CD4-positive, CD25-positive, alpha-beta regulatory T cell (primary cell): ENCODE data around the gene BMP2K. TPM values are rescaled to one million over a fixed set of nuclear protein-coding genes. Genes with fewer than 3 reads are reported as not detected.

Source experiments
- ATAC-seq, 2 donors: fragments of 150-1000 bp; cut with Tn5 transposase; one replicate each; pipeline ENCODE4 v1.10.0; 2021; ENCODE audit warnings: low read depth in 2 of 2, moderate number of reproducible peaks in 2 of 2, moderate library complexity in 1 of 2
- DNase-seq, 3 donors: peaks; one replicate each; pipeline versions ENCODE4 v3.0.0 to v3.0.0-alpha.2; 2012 to 2022; ENCODE audit warnings: mixed read lengths in 1 of 3
- H3K27ac ChIP-seq: one replicate; pipeline ENCODE4 v1.7.0; 2013; ENCODE audit warnings: mild to moderate bottlenecking, low read length; ENCODE audit not compliant: insufficient read depth, poor library complexity, severe bottlenecking
- H3K27me3 ChIP-seq: one replicate; pipeline ENCODE4 v1.7.0; 2013; ENCODE audit warnings: low read length; ENCODE audit not compliant: control insufficient read depth, insufficient read depth
- H3K36me3 ChIP-seq: one replicate; pipeline ENCODE4 v1.7.0; 2013; ENCODE audit warnings: mild to moderate bottlenecking, low read length, moderate library complexity; ENCODE audit not compliant: control insufficient read depth, insufficient read depth
- H3K4me1 ChIP-seq: 2 replicates; pipeline ENCODE4 v1.7.0; 2013; ENCODE audit warnings: mild to moderate bottlenecking, low read length; ENCODE audit not compliant: insufficient read depth, control insufficient read depth, poor library complexity, severe bottlenecking
- H3K4me3 ChIP-seq: one replicate; pipeline ENCODE4 v1.7.0; 2013; ENCODE audit warnings: low read depth, mild to moderate bottlenecking, low read length, moderate library complexity
- H3K9me3 ChIP-seq, 2 experiments: 1 replicate in 1 of 2; 2 replicates in 1 of 2; pipeline ENCODE4 v1.7.0; 2013; ENCODE audit warnings: low read length in 2 of 2, mild to moderate bottlenecking in 1 of 2, moderate library complexity in 1 of 2; ENCODE audit not compliant: control insufficient read depth in 2 of 2
- H3K27ac Mint-ChIP-seq, 3 donors: one replicate each; pipeline ENCODE4 v1.8.0; 2020 to 2022; ENCODE audit warnings: mild to moderate bottlenecking in 3 of 3, mixed read lengths in 3 of 3, moderate library complexity in 2 of 3
- H3K27me3 Mint-ChIP-seq: one replicate; pipeline ENCODE4 v1.8.0; 2022; ENCODE audit warnings: mild to moderate bottlenecking, mixed read lengths
- H3K36me3 Mint-ChIP-seq: one replicate; pipeline ENCODE4 v1.8.0; 2020; ENCODE audit warnings: mixed read lengths
- H3K4me1 Mint-ChIP-seq, 4 donors: one replicate each; pipeline ENCODE4 v1.8.0; 2020 to 2022; ENCODE audit warnings: mixed read lengths in 4 of 4, mild to moderate bottlenecking in 1 of 4
- H3K4me3 Mint-ChIP-seq, 4 donors: one replicate each; pipeline ENCODE4 v1.8.0; 2020 to 2022; ENCODE audit warnings: mild to moderate bottlenecking in 4 of 4, mixed read lengths in 4 of 4, moderate library complexity in 3 of 4
- H3K9me3 Mint-ChIP-seq, 7 donors: one replicate each; pipeline ENCODE4 v1.8.0; 2020 to 2022; ENCODE audit warnings: mixed read lengths in 7 of 7, mild to moderate bottlenecking in 3 of 7, moderate library complexity in 2 of 7
- polyA plus RNA-seq, 4 donors: library from polyadenylated mRNA; unstranded; fragments of 300-500 nt; fragmentation: Illumina TruSeq; gene quantifications; one replicate each; pipeline ENCODE4 v1.2.3, GENCODE V29; 2021
- total RNA-seq: library from RNA; stranded (reverse); gene quantifications from one replicate; pipeline ENCODE4 v1.2.3, GENCODE V29; 2022

Gene BMP2K
- total and polyA plus RNA-seq, 5 donors from 2014 or later = 1.2 to 7.8 (median 2.0) TPM

- Histone ChIP-seq H3K27ac (no peak overlapping the region), H3K4me1 (no peaks in the 10 kb centered on the region), H3K9me3 (no peaks in the 10 kb centered on the region), H3K4me3 (no peak overlapping the region), H3K36me3 (no peaks in the 10 kb centered on the region), H3K27me3 (no peaks in the 10 kb centered on the region)
- no peak overlapping the region for H3K4me3 Mint-ChIP-seq
- ATAC-seq (no peak), DNase-seq (no peak)
- no peaks in the 10 kb centered on the region for H3K4me1 Mint-ChIP-seq
- peaks cover 13% of the 10 kb centered on the region for H3K27me3 Mint-ChIP-seq
- H3K9me3 Mint-ChIP-seq = peaks cover 0 to 3% (median 0%) of the 10 kb centered on the region in 7 donors
- no peaks in the 10 kb centered on the region for H3K36me3 Mint-ChIP-seq
- no peak overlapping the region for H3K27ac Mint-ChIP-seq
Measured at GRCh38 chr4:78756137-78756536, 20.0 kb upstream of the BMP2K start.

DNA sequence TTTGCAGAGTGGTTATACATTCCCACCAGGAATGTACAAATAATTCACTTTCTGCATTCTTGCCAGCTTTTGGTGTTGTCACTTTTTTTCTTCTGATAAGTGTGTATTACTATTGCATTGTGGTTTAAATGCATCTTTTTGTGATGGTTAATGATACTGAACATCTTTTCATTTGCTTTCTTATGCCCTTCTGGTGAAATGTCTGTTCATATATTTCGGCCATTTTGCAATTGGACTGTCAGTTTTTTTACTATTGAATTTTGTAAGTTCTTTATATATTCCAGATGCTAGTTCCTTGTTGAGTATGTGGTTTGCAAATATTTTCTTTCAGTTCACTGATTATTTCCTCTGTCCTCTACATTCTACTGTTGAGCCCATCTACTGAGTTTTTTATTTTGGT, 19.4 kb upstream of the BMP2K start:
- no peaks in the 10 kb centered on the region for H3K4me1 Mint-ChIP-seq
- H3K27me3 Mint-ChIP-seq = peaks cover 13% of the 10 kb centered on the region
- peaks cover 0 to 3% (median 0%) of the 10 kb centered on the region in 7 donors for H3K9me3 Mint-ChIP-seq
- no peak overlapping the region for H3K27ac Mint-ChIP-seq
- no peak for ATAC-seq
- Histone ChIP-seq H3K9me3 (no peaks in the 10 kb centered on the region), H3K27ac (no peak overlapping the region), H3K4me1 (no peaks in the 10 kb centered on the region), H3K27me3 (no peaks in the 10 kb centered on the region), H3K4me3 (no peak overlapping the region), H3K36me3 (no peaks in the 10 kb centered on the region)
- H3K36me3 Mint-ChIP-seq = no peaks in the 10 kb centered on the region
- no peak for DNase-seq
- H3K4me3 Mint-ChIP-seq = no peak overlapping the region

- Mint-ChIP-seq H3K4me3 (no peak overlapping the region), H3K9me3 (peaks cover 0 to 3% (median 0%) of the 10 kb centered on the region in 7 donors), H3K36me3 (no peaks in the 10 kb centered on the region), H3K4me1 (no peaks in the 10 kb centered on the region), H3K27me3 (peaks cover 13% of the 10 kb centered on the region), H3K27ac (no peak overlapping the region)
- Histone ChIP-seq H3K4me1 (no peaks in the 10 kb centered on the region), H3K36me3 (no peaks in the 10 kb centered on the region), H3K4me3 (no peak overlapping the region), H3K9me3 (no peaks in the 10 kb centered on the region), H3K27ac (no peak overlapping the region), H3K27me3 (no peaks in the 10 kb centered on the region)
- DNase-seq (no peak), ATAC-seq (no peak)
Measured at GRCh38 chr4:78757574-78757973, 18.6 kb upstream of the BMP2K start.

DNA sequence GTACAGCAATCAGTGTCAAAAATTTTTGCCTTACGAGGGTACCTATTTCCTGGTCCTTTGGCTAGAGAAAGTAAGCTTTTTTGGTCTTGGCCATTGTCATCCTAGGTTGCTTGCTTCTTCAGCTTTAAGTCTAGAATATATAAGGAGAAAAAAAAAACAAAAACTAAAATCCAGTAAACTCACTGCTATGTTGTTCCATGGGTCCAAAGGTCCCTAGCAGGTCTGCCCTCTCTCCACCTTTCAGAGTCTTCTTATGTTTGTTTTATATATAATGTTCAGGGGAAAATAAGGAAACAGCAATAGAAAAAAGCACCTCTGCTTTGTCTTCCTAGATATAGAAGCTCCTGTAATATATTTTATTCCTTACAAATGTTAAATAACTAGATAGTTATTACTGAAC, 18.1 kb upstream of the BMP2K start:
- no peaks in the 10 kb centered on the region for H3K27me3 ChIP-seq
- H3K4me1 ChIP-seq = no peaks in the 10 kb centered on the region
- Mint-ChIP-seq H3K27me3 (peaks cover 13% of the 10 kb centered on the region), H3K27ac (no peak overlapping the region), H3K9me3 (peaks cover 0 to 3% (median 0%) of the 10 kb centered on the region in 7 donors), H3K36me3 (no peaks in the 10 kb centered on the region), H3K4me1 (no peaks in the 10 kb centered on the region), H3K4me3 (no peak overlapping the region)
- ATAC-seq = no peak
- no peak overlapping the region for H3K27ac ChIP-seq
- no peak overlapping the region for H3K4me3 ChIP-seq
- no peak for DNase-seq
- H3K9me3 ChIP-seq = no peaks in the 10 kb centered on the region
- no peaks in the 10 kb centered on the region for H3K36me3 ChIP-seq

DNA sequence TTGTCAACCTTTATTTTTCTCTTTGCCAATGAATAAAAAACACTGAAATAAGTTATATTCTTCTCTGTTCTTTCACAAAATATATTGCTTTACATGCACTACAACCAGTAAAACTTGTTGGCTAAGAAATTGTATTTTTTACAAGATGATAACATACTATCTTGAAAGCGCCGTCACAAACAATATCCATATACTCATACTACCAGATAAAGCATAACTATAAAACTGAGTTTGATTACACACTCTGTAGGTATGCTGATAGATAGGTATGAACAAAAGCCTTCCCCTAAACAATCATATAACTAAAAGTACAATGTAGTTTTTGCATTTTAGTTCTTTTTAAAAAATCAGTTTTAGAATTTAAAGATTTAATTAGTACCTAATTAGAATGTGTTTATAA, 13.6 kb upstream of the BMP2K start:
- Histone ChIP-seq H3K9me3 (no peaks in the 10 kb centered on the region), H3K27ac (no peak overlapping the region), H3K36me3 (no peaks in the 10 kb centered on the region), H3K27me3 (peaks cover 1% of the 10 kb centered on the region), H3K4me3 (no peak overlapping the region), H3K4me1 (no peaks in the 10 kb centered on the region)
- H3K36me3 Mint-ChIP-seq = no peaks in the 10 kb centered on the region
- H3K4me3 Mint-ChIP-seq = no peak overlapping the region
- DNase-seq (no peak), ATAC-seq (no peak)
- peaks cover 0 to under 1% (median 0%) of the 10 kb centered on the region in 4 donors for H3K4me1 Mint-ChIP-seq
- H3K27me3 Mint-ChIP-seq = peaks cover 7% of the 10 kb centered on the region
- peaks cover 0 to 3% (median 0%) of the 10 kb centered on the region in 7 donors for H3K9me3 Mint-ChIP-seq
- H3K27ac Mint-ChIP-seq = no peak overlapping the region

- Mint-ChIP-seq H3K36me3 (no peaks in the 10 kb centered on the region), H3K27ac (no peak overlapping the region), H3K4me1 (peaks cover 0 to 4% (median 0%) of the 10 kb centered on the region in 4 donors), H3K4me3 (no peak overlapping the region), H3K9me3 (peaks cover 0 to 2% (median 0%) of the 10 kb centered on the region in 7 donors), H3K27me3 (peaks cover 7% of the 10 kb centered on the region)
- no peaks in the 10 kb centered on the region for H3K36me3 ChIP-seq
- no peaks in the 10 kb centered on the region for H3K4me1 ChIP-seq
- H3K9me3 ChIP-seq = no peaks in the 10 kb centered on the region
- peaks cover 1% of the 10 kb centered on the region for H3K27me3 ChIP-seq
- H3K4me3 ChIP-seq = no peak overlapping the region
- DNase-seq (no peak), ATAC-seq (no peak)
- no peak overlapping the region for H3K27ac ChIP-seq
Measured at GRCh38 chr4:78763251-78763650, 12.9 kb upstream of the BMP2K start.

DNA sequence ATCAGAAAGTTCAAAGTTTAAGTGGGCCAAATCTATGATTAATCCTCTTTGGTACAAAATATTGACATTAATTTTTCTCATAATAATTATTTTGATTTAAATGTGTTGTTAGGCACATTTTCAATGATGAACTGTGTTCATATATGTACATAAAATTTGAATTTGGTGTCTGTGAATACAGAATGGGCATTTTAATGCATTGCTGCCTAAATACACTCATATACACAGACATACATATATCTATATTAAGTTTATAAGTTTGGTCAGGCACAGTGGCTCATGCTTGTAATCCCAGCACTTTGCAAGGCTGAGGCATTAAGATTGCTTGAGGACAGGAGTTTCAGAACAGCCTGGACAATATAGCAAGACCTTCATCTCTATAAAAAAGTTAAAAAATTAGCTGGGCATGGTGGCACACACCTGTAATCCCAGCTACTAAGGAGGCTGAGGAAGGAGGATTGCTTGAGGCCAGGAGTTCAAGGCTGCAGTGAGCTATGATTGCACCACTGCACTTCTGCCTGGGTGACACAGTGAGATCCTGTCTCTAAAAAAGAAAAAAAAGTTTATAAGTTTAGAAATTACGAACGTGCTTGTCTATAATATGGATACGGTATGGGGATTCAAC, 12.3 kb upstream of the BMP2K start:
- H3K27ac ChIP-seq = no peak overlapping the region
- no peak for ATAC-seq

DNA sequence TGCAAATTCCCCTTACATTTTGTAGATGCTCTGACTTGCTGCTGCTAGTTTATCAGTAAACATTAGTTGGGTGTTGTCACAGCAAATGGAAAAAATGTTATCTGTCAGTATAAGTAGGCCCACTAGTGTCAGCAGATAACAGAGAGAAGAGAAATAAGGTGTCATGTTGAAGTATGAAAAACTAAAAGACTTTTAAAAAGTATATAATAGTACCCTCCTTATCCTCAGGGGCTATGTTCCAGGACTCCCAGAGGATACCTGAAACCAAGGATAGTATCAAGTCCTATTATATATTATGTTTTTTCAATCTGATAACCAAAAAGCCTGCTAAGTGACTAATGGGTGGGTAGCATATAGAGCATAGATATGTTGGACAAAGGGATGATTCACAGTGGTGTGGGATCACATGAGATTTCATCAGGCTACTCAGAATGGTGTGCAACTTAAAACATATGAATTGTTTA, 11.6 kb upstream of the BMP2K start:
- no peak for ATAC-seq
- H3K4me3 Mint-ChIP-seq = no peak overlapping the region

More for the DNA sequence above, 12.3 kb upstream of the BMP2K start:
- H3K36me3 Mint-ChIP-seq = no peaks in the 10 kb centered on the region
- peaks cover 0 to 4% (median 0%) of the 10 kb centered on the region in 4 donors for H3K4me1 Mint-ChIP-seq
- H3K4me3 Mint-ChIP-seq = no peak overlapping the region
- H3K4me1 ChIP-seq = no peaks in the 10 kb centered on the region
- H3K9me3 ChIP-seq = no peaks in the 10 kb centered on the region
- H3K27me3 Mint-ChIP-seq = peaks cover 7% of the 10 kb centered on the region
- H3K36me3 ChIP-seq = no peaks in the 10 kb centered on the region
- H3K27ac Mint-ChIP-seq = no peak overlapping the region
- H3K9me3 Mint-ChIP-seq = peaks cover 0 to 2% (median 0%) of the 10 kb centered on the region in 7 donors
- no peak overlapping the region for H3K4me3 ChIP-seq
- DNase-seq = no peak
- H3K27me3 ChIP-seq = peaks cover 1% of the 10 kb centered on the region

More for the DNA sequence above, 11.6 kb upstream of the BMP2K start:
- Mint-ChIP-seq H3K4me1 (peaks cover 0 to 4% (median 0%) of the 10 kb centered on the region in 4 donors), H3K27me3 (peaks cover 7% of the 10 kb centered on the region), H3K27ac (no peak overlapping the region), H3K36me3 (no peaks in the 10 kb centered on the region), H3K9me3 (peaks cover 0 to 2% (median 0%) of the 10 kb centered on the region in 7 donors)
- Histone ChIP-seq H3K9me3 (no peaks in the 10 kb centered on the region), H3K27me3 (peaks cover 1% of the 10 kb centered on the region), H3K4me1 (no peaks in the 10 kb centered on the region), H3K27ac (no peak overlapping the region), H3K36me3 (no peaks in the 10 kb centered on the region), H3K4me3 (no peak overlapping the region)
- no peak for DNase-seq
